NCI-H748 treated with DMSO at 0.1 percent for 48 hours (cell line): ENCODE results near the gene RNF168.
"Not testable (repeated sequence)": the region's sequence is repeated elsewhere in the genome, so short reads cannot be mapped to it uniquely, and the experiment has no call there.

Experiments used
- DNase-seq: peaks from one replicate; lab custom pipeline; 2025; lab: John Stamatoyannopoulos, UW

Gene RNF168

GRCh38 chr3:196463804-196464203 is 39.8 kb downstream of the RNF168 start:
- no peak for DNase-seq

DNA sequence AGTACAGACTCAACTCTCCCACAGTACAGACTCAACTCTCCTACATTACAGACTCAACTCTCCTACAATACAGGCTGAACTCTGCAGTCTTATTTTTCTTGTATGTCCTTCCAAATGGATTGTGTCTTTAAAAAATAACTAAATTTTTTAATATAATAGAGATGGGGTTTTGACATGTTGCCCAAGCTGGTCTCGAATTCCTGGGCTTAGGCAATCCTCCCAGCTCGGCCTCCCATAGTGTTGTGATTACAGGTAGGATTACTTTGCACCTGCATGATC is 40.2 kb downstream of the RNF168 start:
- DNase-seq, result no peak

DNA sequence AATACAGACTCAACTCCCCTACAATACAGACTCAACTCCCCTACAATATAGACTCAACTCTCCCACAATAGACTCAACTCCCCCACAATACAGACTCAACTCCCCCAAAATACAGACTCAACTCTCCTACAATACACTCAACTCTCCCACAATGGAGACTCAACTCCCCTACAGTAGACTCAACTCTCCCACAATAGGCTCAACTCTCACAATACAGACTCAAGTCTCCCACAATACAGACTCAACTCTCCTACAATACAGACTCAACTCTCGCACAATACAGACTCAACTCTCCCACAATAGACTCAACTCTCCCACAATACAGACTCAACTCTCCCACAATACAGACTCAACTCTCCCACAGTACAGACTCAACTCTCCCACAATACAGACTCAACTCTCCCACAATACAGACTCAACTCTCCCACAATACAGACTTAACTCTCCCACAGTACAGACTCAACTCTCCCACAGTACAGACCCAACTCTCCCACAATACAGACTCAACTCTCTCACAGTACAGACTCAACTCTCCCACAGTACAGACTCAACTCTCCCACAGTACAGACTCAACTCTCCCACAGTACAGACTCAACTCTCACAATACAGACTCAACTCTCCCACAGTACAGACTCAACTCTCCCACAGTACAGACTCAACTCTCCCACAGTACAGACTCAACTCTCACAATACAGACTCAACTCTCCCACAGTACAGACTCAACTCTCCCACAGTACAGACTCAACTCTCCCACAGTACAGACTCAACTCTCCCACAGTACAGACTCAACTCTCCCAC is 40.7 kb downstream of the RNF168 start:
- DNase-seq, result not testable (repeated sequence)

GRCh38 chr3:196458063-196458462 is 45.5 kb downstream of the RNF168 start:
- no peak for DNase-seq

GRCh38 chr3:196457470-196457869 is 46.1 kb downstream of the RNF168 start:
- not testable (repeated sequence) for DNase-seq

- no peak for DNase-seq
These were observed 48.6 kb downstream of the RNF168 start for GRCh38 chr3:196454935-196455334.

DNA sequence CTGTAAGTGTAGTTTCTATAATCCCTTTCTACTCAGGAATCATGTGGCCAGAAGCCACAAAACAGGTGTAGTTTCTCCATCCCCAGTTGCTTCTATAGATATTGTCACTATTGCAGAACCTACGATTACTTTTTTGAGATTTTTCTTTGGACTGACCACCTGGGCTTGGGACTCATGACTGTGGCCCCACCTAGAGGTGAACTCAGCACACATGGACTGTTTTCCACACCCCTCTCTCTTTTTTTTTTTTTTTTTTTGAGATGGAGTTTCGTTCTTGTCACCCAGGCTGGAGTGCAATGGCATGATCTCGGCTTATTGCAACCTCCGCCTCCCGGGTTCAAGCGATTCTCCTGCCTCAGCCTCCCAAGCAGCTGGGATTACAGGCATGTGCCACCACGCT is 58.2 kb downstream of the RNF168 start:
- DNase-seq, result not testable (repeated sequence)

DNA sequence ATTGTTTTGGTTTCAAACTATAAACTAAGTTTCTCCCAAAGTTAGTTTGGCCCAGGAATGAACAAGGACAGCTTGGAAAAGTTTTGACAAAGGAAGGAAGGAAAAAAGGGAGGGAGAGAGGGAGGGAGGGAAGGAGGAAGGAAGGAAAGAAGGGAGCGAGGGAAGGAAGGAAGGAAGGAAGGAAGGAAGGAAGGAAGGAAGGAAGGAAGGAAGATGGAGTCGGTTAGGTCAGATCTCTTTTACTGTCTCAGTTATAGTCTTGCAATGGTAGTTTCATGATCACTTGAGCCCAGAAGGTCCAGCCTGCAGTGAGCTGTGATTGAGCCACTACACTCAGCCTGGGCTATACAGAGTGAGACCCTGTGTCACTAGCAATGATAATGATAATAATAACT is 59.1 kb downstream of the RNF168 start:
- no peak for DNase-seq

DNA sequence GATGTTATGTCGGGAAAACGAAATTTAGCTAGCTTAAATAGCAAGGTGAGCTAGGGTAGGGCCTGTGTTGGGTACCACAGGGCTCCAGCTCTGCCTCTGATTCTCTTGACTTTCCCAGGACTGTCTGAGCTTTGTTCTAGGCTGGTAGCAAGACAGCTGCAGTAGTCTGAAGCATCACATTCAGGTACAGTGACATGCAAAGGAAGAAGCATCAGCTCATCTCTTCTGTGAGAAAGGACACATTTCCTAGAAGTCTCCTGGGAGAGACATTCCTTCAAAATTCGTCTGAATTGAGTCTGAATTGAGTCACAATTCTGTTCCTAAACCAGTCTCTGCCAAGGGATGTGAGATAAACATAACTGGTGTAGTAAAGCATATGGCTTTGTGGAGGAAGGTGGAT is 62.9 kb downstream of the RNF168 start:
- no peak for DNase-seq

DNA sequence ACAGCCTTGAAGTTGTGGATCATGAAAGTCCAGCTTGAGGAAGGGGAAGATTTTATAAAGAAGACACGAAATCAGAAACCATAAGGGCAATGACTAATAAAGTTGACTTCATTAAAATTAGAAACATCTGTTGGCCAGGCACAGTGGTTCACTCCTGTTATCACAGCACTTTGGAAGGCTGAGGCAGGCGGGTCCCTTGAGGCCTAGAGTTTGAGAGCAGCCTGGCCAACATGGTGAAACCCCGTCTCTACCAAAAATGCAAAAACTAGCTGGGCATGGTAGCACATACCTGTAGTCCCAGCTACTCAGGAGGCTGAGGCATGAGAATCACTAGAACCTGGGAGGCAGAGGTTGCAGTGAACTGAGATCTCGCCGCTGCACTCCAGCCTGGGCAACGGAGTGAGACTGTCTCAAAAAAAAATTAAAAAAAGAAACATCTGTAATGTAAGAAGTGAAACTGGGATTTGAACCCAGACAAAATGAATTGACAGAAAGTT is 63.5 kb downstream of the RNF168 start:
- no peak for DNase-seq

DNA sequence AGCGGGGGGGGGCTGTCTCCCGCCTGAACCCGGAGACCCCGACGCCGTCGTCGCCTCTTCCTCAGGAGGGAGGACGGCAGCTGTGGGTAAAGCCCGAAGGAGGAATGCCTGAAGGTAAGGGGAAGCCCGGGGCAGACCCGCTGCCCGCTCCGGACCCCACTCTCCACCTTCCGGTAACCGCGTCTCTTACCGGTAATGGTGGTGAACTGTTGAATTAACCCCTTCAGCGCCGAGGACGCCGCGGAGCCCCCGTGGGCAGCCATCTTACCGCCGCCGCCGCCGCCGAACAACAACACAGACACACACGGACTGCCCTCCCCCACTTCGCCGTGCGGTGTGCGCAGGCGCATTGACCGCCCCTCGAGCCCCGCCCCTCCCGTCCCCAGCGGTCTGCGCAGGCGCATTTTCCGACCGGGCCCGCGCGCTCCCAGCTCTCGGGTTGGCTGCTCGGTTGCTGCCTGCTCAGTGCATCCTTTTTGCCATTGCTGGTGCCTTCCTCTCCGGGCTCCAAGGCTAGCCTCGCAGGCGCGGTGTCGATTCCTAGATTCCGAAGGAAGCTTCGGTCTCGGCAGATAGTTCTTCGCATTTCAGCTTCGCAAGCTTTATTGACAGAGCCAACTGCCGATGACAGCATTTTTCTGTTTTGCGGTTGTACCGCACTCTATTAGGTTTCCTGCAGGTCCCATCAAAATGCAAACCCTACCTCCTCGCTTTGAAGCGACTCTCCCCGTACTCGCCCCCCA is 71.3 kb downstream of the RNF168 start, which contains the start of gene UBXN7:
UBXN7 (minus strand) TSS at position 291 of the 743 bp plus-strand sequence; CDS start at position 263, 28 bp downstream.
- DNase-seq, result peak; percentile 61

DNA sequence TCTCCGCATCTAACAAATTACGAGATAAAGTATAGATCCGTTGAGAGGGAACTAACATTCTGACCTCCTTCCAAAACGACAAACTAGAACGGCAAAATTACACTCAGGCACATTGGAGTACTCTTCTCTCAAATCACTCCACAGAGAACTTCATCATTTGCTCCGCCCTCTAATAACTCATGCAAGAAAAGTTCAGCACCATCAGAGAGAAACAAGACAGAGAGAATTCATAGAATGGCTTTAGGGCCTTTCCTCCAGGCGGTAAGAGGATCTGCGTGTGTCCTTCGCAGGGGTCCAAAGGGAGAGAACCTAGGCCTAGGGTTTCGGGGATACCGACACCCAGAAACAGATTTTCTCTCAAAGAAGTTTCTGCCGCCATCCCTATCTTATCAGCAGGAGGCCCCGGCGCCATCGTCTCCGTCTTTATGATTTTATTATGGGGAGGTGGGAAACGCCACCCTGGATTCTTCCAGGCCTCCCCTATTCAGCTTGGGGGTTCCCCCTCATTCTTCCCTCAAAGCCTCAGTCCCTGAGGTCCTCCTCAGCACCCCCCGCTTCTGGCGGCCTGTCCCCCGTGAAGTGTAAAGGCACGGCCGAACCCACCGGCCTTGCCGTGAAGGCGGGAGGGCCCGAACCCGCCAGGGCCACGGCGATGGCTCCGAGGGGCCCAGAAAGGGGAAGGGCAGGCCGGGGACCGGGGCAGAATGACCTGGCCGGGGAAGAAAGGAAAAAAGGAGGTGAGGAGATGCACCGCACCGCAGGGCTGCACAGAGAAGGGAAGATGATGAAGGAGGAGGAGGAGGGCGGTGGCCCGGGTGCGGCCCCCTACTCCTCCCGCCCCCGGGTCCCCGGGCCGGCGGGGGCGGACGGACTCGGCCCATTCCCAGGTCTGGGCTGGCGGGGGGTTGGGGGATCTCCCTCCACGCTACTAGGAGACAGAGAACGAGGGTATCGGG is 72.1 kb downstream of the RNF168 start:
- DNase-seq, result no peak

- DNase-seq, result no peak
These were observed 75.5 kb downstream of the RNF168 start for GRCh38 chr3:196428041-196428440.

DNA sequence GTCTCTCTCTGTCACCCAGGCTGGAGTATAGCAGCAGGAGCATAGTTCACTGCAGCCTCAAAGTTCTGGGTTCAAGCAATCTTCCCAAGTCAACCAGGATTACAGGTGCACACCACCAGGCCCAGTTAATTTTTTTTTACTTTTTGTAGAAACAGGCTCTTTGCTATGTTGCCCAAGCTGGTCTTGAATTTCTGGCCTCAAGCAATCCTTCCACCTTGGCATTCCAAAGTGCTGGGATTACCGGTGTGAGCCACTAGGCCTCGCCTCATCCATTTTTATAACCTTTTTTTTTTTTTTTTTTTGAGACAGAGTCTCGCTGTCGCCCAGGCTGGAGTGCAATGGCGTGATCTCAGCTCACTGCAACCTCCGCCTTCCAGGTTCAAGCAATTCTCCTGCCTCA is 79.1 kb downstream of the RNF168 start:
- DNase-seq, result not testable (repeated sequence)

DNA sequence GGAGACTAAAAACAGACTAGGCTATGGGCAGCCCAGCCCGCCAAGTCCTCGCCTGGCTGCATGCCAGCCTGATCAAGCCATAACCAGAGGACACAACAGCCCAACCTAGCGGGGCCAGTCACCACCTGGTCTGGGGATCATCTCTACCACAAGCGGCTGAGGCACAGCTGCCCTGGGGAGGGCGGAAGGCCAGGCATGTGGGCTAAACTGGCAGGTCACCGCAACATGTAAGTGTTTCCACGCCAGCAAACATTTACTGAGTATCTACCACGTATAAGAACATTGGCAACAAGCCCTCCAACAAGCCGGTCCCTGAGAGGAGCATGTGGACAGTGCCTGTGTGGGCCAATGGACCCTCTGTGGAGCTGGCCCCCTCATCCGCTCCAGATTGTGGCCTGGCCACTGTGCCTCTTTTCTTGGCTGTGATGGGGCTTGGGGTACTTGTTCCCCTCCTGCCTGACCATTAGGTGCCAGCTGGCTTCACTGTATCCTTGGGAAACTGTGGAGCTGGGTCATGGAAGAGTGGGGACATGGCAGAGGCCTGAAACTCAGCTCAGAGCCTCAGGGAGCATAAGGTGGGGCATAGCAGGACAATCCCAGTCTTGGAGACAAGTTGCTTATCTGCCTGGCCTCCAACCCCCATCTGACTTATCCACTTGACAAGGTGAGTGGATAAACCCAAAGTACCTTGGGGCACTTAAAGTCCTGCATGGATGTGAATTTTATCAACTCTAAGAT is 80.4 kb downstream of the RNF168 start:
- DNase-seq, result no peak

DNA sequence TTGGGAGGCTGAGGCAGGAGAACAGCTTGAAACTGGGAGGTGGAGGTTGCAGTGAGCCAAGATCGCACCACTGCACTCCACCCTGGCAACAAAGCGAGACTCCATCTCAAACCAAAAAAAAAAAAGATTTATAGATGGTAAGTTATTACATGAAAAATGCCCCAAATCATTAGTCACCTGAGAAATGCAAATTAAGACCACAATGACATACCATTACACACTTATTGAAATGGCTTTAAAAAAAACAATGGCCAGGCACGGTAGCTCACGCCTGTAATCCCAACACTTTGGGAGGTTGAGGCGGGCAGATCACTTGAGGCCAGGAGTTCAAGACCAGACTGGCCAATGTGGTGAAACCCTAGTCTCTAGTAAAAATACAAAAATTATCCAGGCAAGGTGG is 81.9 kb downstream of the RNF168 start:
- DNase-seq, result not testable (repeated sequence)

DNA sequence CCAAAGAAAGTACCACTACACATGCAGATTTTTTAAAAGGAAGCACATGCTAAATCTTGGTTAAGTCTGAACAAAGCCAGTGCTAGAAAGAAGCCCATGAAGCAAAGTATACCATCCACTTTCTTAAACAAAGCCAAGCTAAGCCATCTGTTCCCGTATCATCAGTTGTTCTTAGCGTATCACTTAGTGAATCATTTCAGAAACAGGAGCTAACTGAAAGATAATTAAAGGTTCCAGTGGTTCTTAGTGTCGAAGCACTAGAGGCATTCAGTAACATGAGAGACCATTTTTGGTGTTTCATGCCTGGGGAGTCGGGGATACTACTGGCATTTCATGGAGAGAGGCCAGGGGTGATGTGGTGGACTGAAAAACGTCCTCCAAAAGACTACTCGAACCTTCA is 84.2 kb downstream of the RNF168 start:
- DNase-seq, result no peak
